HG03432 (cell line): ENCODE measurements around the gene ISM1.

ENCODE experiments used
- ATAC-seq: cut with Tn5 transposase; IDR thresholded peaks from one replicate; pipeline ENCODE4 v1.9.1; 2021; ENCODE audit warnings: mild to moderate bottlenecking, moderate library complexity; ENCODE audit not compliant: unreplicated experiment

The ISM1 gene

GRCh38 chr20:13220904-13221297, at the start of gene ISM1:
ISM1 (plus strand) TSS chr20:13221274; CDS start chr20:13221777, 503 bp downstream.
- ATAC-seq: peak; percentile 25

- ATAC-seq: no peak
Observed at GRCh38 chr20:13173201-13173600, 47.9 kb upstream of the ISM1 start.

GRCh38 chr20:13174402-13174801, 46.7 kb upstream of the ISM1 start:
- ATAC-seq: peak; percentile 84

- ATAC-seq: no peak
Observed at GRCh38 chr20:13180986-13181889, 39.8 kb upstream of the ISM1 start.

GRCh38 chr20:13183005-13183404, 38.1 kb upstream of the ISM1 start:
- ATAC-seq: no peak

- ATAC-seq: no peak
Observed at GRCh38 chr20:13186043-13186774, 34.9 kb upstream of the ISM1 start.

GRCh38 chr20:13187899-13188298, 33.2 kb upstream of the ISM1 start:
- ATAC-seq: no peak

GRCh38 chr20:13199279-13199678, 21.8 kb upstream of the ISM1 start:
- ATAC-seq: no peak

GRCh38 chr20:13200767-13201500, 20.1 kb upstream of the ISM1 start:
- ATAC-seq: no peak

- peak; percentile 43 for ATAC-seq
Observed at GRCh38 chr20:13202565-13202964, 18.5 kb upstream of the ISM1 start.

GRCh38 chr20:13205425-13205824, 15.6 kb upstream of the ISM1 start:
- ATAC-seq: no peak

GRCh38 chr20:13205848-13206434, 15.1 kb upstream of the ISM1 start:
- ATAC-seq: no peak

- no peak for ATAC-seq
Observed at GRCh38 chr20:13207016-13207415, 14.1 kb upstream of the ISM1 start.

- no peak for ATAC-seq
Observed at GRCh38 chr20:13211956-13212618, 9.0 kb upstream of the ISM1 start.

- ATAC-seq: peak; percentile 53
Observed at GRCh38 chr20:13212750-13213149, 8.3 kb upstream of the ISM1 start.

GRCh38 chr20:13213335-13213734, 7.7 kb upstream of the ISM1 start:
- no peak for ATAC-seq

- no peak for ATAC-seq
Observed at GRCh38 chr20:13216533-13216932, 4.5 kb upstream of the ISM1 start.

- ATAC-seq: no peak
Observed at GRCh38 chr20:13219327-13220193, 1.5 kb upstream of the ISM1 start.

- ATAC-seq: no peak
Observed at GRCh38 chr20:13220194-13220903, 725 bp upstream of the ISM1 start.
